Left ventricle myocardium inferior (tissue), 1 donor: Measurements from ENCODE around the gene GOLGA7B. TPM values are rescaled to one million over a fixed set of nuclear protein-coding genes. Genes with fewer than 3 reads are reported as not detected.

Source experiments
- DNase-seq: peaks from one replicate; pipeline ENCODE4 v3.0.0-alpha.2; 2020
- H3K27ac ChIP-seq: fragments of 200-600 bp; replicated peaks from 2 replicates; pipeline ENCODE4 v1.8.0; 2021
- H3K27me3 ChIP-seq: fragments of 200-600 bp; 2 replicates; pipeline ENCODE4 v1.8.0; 2021; ENCODE audit warnings: low read depth
- H3K36me3 ChIP-seq: fragments of 200-600 bp; 2 replicates; pipeline ENCODE4 v1.8.0; 2021
- H3K4me1 ChIP-seq: fragments of 200-600 bp; 2 replicates; pipeline ENCODE4 v1.8.0; 2021
- H3K4me3 ChIP-seq: fragments of 200-600 bp; 2 replicates; pipeline ENCODE4 v1.8.0; 2021; ENCODE audit warnings: mild to moderate bottlenecking, moderate library complexity
- H3K9me3 ChIP-seq: fragments of 200-600 bp; replicated peaks from 2 replicates; pipeline ENCODE4 v1.8.0; 2021
- CTCF ChIP-seq: fragments of 200-600 bp; IDR thresholded peaks from 2 replicates; pipeline ENCODE4 v1.8.0; 2021; ENCODE audit warnings: antibody characterized with exemption, mild to moderate bottlenecking, borderline replicate concordance
- intact Hi-C: fragments of 100-400 bp; cut with micrococcal nuclease; formaldehyde crosslinking; loops from one replicate; pipeline ENCODE4 v1.11.0; 2022
- total RNA-seq: library from RNA; stranded (reverse); fragmentation: NEBNext Ultra II Directional; extraction: Animal tissue kit (Norgen Biotek cat#: 25700); gene quantifications from one replicate; pipeline ENCODE4 v1.2.1, GENCODE V29; 2021
- donor health status: DM: no; HTN: yes; CAD: no; lungs with severe emphysema.

GOLGA7B gene
- total RNA-seq, 1 donor from 2014 or later: 0.60 TPM

GRCh38 chr10:97907830-97908229 is 58.2 kb downstream of the GOLGA7B start:
- H3K9me3 ChIP-seq: no peaks in the 10 kb centered on the region
- H3K36me3 ChIP-seq: no peaks in the 10 kb centered on the region
- intact Hi-C loops: no loop called here
- H3K4me3 ChIP-seq: no peak overlapping the region
- no peak for TF ChIP-seq CTCF
- peaks cover 14% of the 10 kb centered on the region for H3K4me1 ChIP-seq
- H3K27ac ChIP-seq: no peak overlapping the region
- DNase-seq: no peak
- H3K27me3 ChIP-seq: peaks cover 14% of the 10 kb centered on the region

GRCh38 chr10:97910661-97911060 is 61.0 kb downstream of the GOLGA7B start:
- TF ChIP-seq CTCF: no peak
- DNase-seq: no peak
- no peaks in the 10 kb centered on the region for H3K9me3 ChIP-seq
- no peaks in the 10 kb centered on the region for H3K36me3 ChIP-seq
- H3K27me3 ChIP-seq: peaks cover 16% of the 10 kb centered on the region
- no peak overlapping the region for H3K27ac ChIP-seq
- intact Hi-C loops: loop anchor here (5.0 kb wide), 1 partner anchor 132 kb away; no protein-coding TSS in a partner anchor
- no peak overlapping the region for H3K4me3 ChIP-seq
- H3K4me1 ChIP-seq: peaks cover 11% of the 10 kb centered on the region

- peaks cover 11% of the 10 kb centered on the region for H3K27me3 ChIP-seq
- TF ChIP-seq CTCF: no peak
- no peak overlapping the region for H3K4me3 ChIP-seq
- no peak for DNase-seq
- no peaks in the 10 kb centered on the region for H3K36me3 ChIP-seq
- intact Hi-C loops: loop anchor here (5.0 kb wide), 1 partner anchor 131 kb away; no protein-coding TSS in a partner anchor
- H3K9me3 ChIP-seq: no peaks in the 10 kb centered on the region
- no peak overlapping the region for H3K27ac ChIP-seq
- peaks cover 17% of the 10 kb centered on the region for H3K4me1 ChIP-seq
Measured at GRCh38 chr10:97911217-97911616, 61.6 kb downstream of the GOLGA7B start.

- no peak for TF ChIP-seq CTCF
- Histone ChIP-seq H3K4me3 (no peak overlapping the region), H3K9me3 (no peaks in the 10 kb centered on the region), H3K27ac (no peak overlapping the region), H3K36me3 (no peaks in the 10 kb centered on the region), H3K4me1 (peaks cover 30% of the 10 kb centered on the region), H3K27me3 (peaks cover 5% of the 10 kb centered on the region)
- DNase-seq: no peak
- intact Hi-C loops: loop anchor here (5.0 kb wide), 1 partner anchor 129 kb away; no protein-coding TSS in a partner anchor
Measured at GRCh38 chr10:97913193-97913592, 63.5 kb downstream of the GOLGA7B start.

- H3K27ac ChIP-seq: no peak overlapping the region
- no peak for DNase-seq
- H3K36me3 ChIP-seq: no peaks in the 10 kb centered on the region
- peaks cover 30% of the 10 kb centered on the region for H3K4me1 ChIP-seq
- intact Hi-C loops: loop anchor here (5.0 kb wide), 1 partner anchor 129 kb away; no protein-coding TSS in a partner anchor
- peaks cover 5% of the 10 kb centered on the region for H3K27me3 ChIP-seq
- TF ChIP-seq CTCF: no peak
- no peaks in the 10 kb centered on the region for H3K9me3 ChIP-seq
- no peak overlapping the region for H3K4me3 ChIP-seq
Measured at GRCh38 chr10:97913614-97914013, 64.0 kb downstream of the GOLGA7B start.
